GM23338 (cell line): ENCODE measurements around the gene UBE2D1. TPM values are rescaled to one million over a fixed set of nuclear protein-coding genes. Genes with fewer than 3 reads are reported as not detected.

Experiments used
- ATAC-seq: fragments of 200-7000 bp; cut with Tn5 transposase; 3 replicates; pipeline ENCODE4 v1.9.1; 2020
- DNase-seq: peaks from one replicate; pipeline ENCODE4 v3.0.0-alpha.2; 2015; ENCODE audit warnings: low spot score
- H2AFZ ChIP-seq: fragments of 200-600 bp; sonication (generic); 2 replicates; pipeline ENCODE4 v1.8.0; 2016; ENCODE audit warnings: antibody characterized with exemption, mild to moderate bottlenecking, moderate library complexity
- H3F3A ChIP-seq: fragments of 200-600 bp; sonication (generic); replicated peaks from 2 replicates; pipeline ENCODE4 v1.8.0; 2017; ENCODE audit warnings: antibody characterized with exemption, mixed run types, low read depth
- H3K27ac ChIP-seq: fragments of 200-600 bp; sonication (generic); 2 replicates; pipeline ENCODE4 v1.6.1; 2016; ENCODE audit warnings: low read depth
- H3K27me3 ChIP-seq: fragments of 200-600 bp; sonication (generic); 2 replicates; pipeline ENCODE4 v1.8.0; 2016; ENCODE audit warnings: mild to moderate bottlenecking, mixed run types, moderate library complexity; ENCODE audit not compliant: insufficient read depth
- H3K36me3 ChIP-seq: fragments of 200-600 bp; sonication (generic); 2 replicates; pipeline ENCODE4 v1.8.0; 2016; ENCODE audit warnings: mild to moderate bottlenecking; ENCODE audit not compliant: insufficient read depth
- H3K4me1 ChIP-seq: fragments of 200-600 bp; sonication (generic); 2 replicates; pipeline ENCODE4 v1.8.0; 2016; ENCODE audit warnings: mild to moderate bottlenecking, moderate library complexity; ENCODE audit not compliant: insufficient read depth
- H3K4me2 ChIP-seq: fragments of 200-600 bp; sonication (generic); 2 replicates; pipeline ENCODE4 v1.7.1; 2017; ENCODE audit warnings: mixed run types
- H3K4me3 ChIP-seq: fragments of 200-600 bp; sonication (generic); 2 replicates; pipeline ENCODE4 v1.6.1; 2016; ENCODE audit warnings: mixed run types
- H3K79me2 ChIP-seq: fragments of 200-600 bp; sonication (generic); replicated peaks from 2 replicates; pipeline ENCODE4 v1.8.0; 2017; ENCODE audit warnings: mild to moderate bottlenecking; ENCODE audit not compliant: insufficient read depth
- H3K9me2 ChIP-seq: fragments of 200-600 bp; sonication (generic); 2 replicates; pipeline ENCODE4 v1.8.0; 2017; ENCODE audit not compliant: insufficient read depth
- H4K20me1 ChIP-seq: fragments of 200-600 bp; sonication (generic); replicated peaks from 2 replicates; pipeline ENCODE4 v1.8.0; 2017; ENCODE audit warnings: mild to moderate bottlenecking; ENCODE audit not compliant: insufficient read depth
- H3K27ac Mint-ChIP-seq: 2 replicates; pipeline ENCODE4 v1.8.0; 2020; ENCODE audit warnings: inconsistent platforms, mild to moderate bottlenecking, moderate library complexity, mixed read lengths
- H3K27me3 Mint-ChIP-seq: 3 replicates; pipeline ENCODE4 v1.8.0; 2022; ENCODE audit warnings: low read depth, mild to moderate bottlenecking, moderate library complexity, mixed read lengths, inconsistent platforms; ENCODE audit not compliant: insufficient read depth, poor library complexity
- H3K36me3 Mint-ChIP-seq: 3 replicates; pipeline ENCODE4 v1.8.0; 2021; ENCODE audit warnings: low read depth, mild to moderate bottlenecking, inconsistent platforms, moderate library complexity, mixed read lengths
- H3K4me1 Mint-ChIP-seq: 3 replicates; pipeline ENCODE4 v1.8.0; 2020; ENCODE audit warnings: mild to moderate bottlenecking, inconsistent platforms, mixed read lengths
- H3K4me3 Mint-ChIP-seq: 3 replicates; pipeline ENCODE4 v1.8.0; 2021; ENCODE audit warnings: moderate library complexity, mild to moderate bottlenecking, inconsistent platforms, mixed read lengths
- H3K9me3 Mint-ChIP-seq: 3 replicates; pipeline ENCODE4 v1.8.0; 2020; ENCODE audit warnings: moderate library complexity, mild to moderate bottlenecking, inconsistent platforms, mixed read lengths
- CREB1 ChIP-seq: fragments of 250-450 bp; sonication (Bioruptor Pico); IDR thresholded peaks from 2 replicates; pipeline ENCODE4 v1.5.0; 2020; ENCODE audit warnings: low read depth, mild to moderate bottlenecking, moderate library complexity
- CTCF ChIP-seq, 2 experiments: fragments of 200-600 bp in 1 of 2; sonication (generic) in 1 of 2; conservative IDR thresholded peaks; 2 replicates each; pipeline versions ENCODE4 v1.5.1 to v1.6.1; 2016 to 2017; ENCODE audit warnings: antibody characterized with exemption in 2 of 2, low read depth in 2 of 2, mild to moderate bottlenecking in 2 of 2, moderate library complexity in 1 of 2
- ETS1 ChIP-seq: IDR thresholded peaks from 2 replicates; pipeline ENCODE4 v1.6.1; 2016; ENCODE audit warnings: antibody characterized with exemption
- EZH2 ChIP-seq: fragments of 200-600 bp; sonication (generic); IDR thresholded peaks from one replicate; pipeline ENCODE4 v1.8.0; 2017; ENCODE audit warnings: antibody characterized with exemption, mild to moderate bottlenecking, low read depth; ENCODE audit not compliant: unreplicated experiment
- EZH2phosphoT487 ChIP-seq: fragments of 200-600 bp; sonication (generic); IDR thresholded peaks from one replicate; pipeline ENCODE4 v1.8.1; 2018; ENCODE audit warnings: antibody characterized with exemption; ENCODE audit not compliant: unreplicated experiment
- JUNB ChIP-seq: IDR thresholded peaks from one replicate; pipeline ENCODE4 v1.6.1; 2016; ENCODE audit warnings: antibody characterized with exemption; ENCODE audit not compliant: unreplicated experiment
- NANOG ChIP-seq: IDR thresholded peaks from 2 replicates; pipeline ENCODE4 v1.6.1; 2016; ENCODE audit warnings: antibody characterized with exemption, borderline replicate concordance
- POLR2AphosphoS5 ChIP-seq: IDR thresholded peaks from 2 replicates; pipeline ENCODE4 v1.6.1; 2016; ENCODE audit warnings: antibody characterized with exemption, low read depth
- REST ChIP-seq: IDR thresholded peaks from one replicate; pipeline ENCODE4 v1.6.1; 2018; ENCODE audit warnings: antibody characterized with exemption; ENCODE audit not compliant: unreplicated experiment
- STAT1 ChIP-seq: IDR thresholded peaks from one replicate; pipeline ENCODE4 v1.6.1; 2016; ENCODE audit warnings: antibody characterized with exemption; ENCODE audit not compliant: unreplicated experiment
- ZNF114 ChIP-seq: fragments of 250-450 bp; sonication (Bioruptor Pico); IDR thresholded peaks from 2 replicates; pipeline ENCODE4 v1.5.0; 2020; ENCODE audit warnings: mild to moderate bottlenecking, moderate library complexity
- ZNF331 ChIP-seq: fragments of 250-450 bp; sonication (Bioruptor Pico); IDR thresholded peaks from 2 replicates; pipeline ENCODE4 v1.5.0; 2020; ENCODE audit warnings: low read depth, mild to moderate bottlenecking, moderate library complexity
- polyA plus RNA-seq: library from polyadenylated mRNA; unstranded; fragments of >200 nt; fragmentation: Nextera tagmentation; extraction: Ambion mirVana; gene quantifications from 2 replicates; pipeline ENCODE4 v1.2.1, GENCODE V29; 2016
- total RNA-seq: library from RNA; depleted of rRNA; stranded (reverse); fragments of >200 nt; shearing (Covaris generic); gene quantifications from 2 replicates; pipeline ENCODE4 v1.2.3, GENCODE V29; 2014
- TF ChIP-seq, protein P1 (sequence below): fragments of 250-450 bp; sonication (Bioruptor Pico); IDR thresholded peaks from 2 replicates; pipeline ENCODE4 v1.5.0; 2020; ENCODE audit warnings: mild to moderate bottlenecking, moderate library complexity

UBE2D1 gene
- total and polyA plus RNA-seq, 2 experiments from 2014 or later: 39.5 to 64.9 TPM

GRCh38 chr10:58352956-58353610, 18.3 kb downstream of the UBE2D1 start:
- DNase-seq: no peak
- Histone ChIP-seq H3K4me3 (no peak overlapping the region), H2AFZ (no peak overlapping the region), H3K9me2 (no peaks in the 10 kb centered on the region), H3K27me3 (no peaks in the 10 kb centered on the region), H3F3A (no peaks in the 10 kb centered on the region), H3K27ac (no peak overlapping the region), H3K79me2 (peaks cover 95% of the 10 kb centered on the region), H3K4me1 (peaks cover 27% of the 10 kb centered on the region), H3K36me3 (no peaks in the 10 kb centered on the region), H4K20me1 (peaks cover 6% of the 10 kb centered on the region; the same call in 1 of the 2 replicates), H3K4me2 (no peak overlapping the region)
- Mint-ChIP-seq H3K27me3 (no peaks in the 10 kb centered on the region), H3K4me1 (peaks cover 32% of the 10 kb centered on the region), H3K9me3 (no peaks in the 10 kb centered on the region), H3K4me3 (no peak overlapping the region), H3K36me3 (no peaks in the 10 kb centered on the region), H3K27ac (no peak overlapping the region)
- TF ChIP-seq REST: no peak
- no peak for TF ChIP-seq ZNF331
- no peak for TF ChIP-seq NANOG
- TF ChIP-seq EZH2: no peak
- TF ChIP-seq EZH2phosphoT487: no peak
- TF ChIP-seq STAT1: no peak
- no peak for TF ChIP-seq POLR2AphosphoS5
- no peak for TF ChIP-seq CREB1
- no peak for TF ChIP-seq ETS1
- TF ChIP-seq, protein P1, sequence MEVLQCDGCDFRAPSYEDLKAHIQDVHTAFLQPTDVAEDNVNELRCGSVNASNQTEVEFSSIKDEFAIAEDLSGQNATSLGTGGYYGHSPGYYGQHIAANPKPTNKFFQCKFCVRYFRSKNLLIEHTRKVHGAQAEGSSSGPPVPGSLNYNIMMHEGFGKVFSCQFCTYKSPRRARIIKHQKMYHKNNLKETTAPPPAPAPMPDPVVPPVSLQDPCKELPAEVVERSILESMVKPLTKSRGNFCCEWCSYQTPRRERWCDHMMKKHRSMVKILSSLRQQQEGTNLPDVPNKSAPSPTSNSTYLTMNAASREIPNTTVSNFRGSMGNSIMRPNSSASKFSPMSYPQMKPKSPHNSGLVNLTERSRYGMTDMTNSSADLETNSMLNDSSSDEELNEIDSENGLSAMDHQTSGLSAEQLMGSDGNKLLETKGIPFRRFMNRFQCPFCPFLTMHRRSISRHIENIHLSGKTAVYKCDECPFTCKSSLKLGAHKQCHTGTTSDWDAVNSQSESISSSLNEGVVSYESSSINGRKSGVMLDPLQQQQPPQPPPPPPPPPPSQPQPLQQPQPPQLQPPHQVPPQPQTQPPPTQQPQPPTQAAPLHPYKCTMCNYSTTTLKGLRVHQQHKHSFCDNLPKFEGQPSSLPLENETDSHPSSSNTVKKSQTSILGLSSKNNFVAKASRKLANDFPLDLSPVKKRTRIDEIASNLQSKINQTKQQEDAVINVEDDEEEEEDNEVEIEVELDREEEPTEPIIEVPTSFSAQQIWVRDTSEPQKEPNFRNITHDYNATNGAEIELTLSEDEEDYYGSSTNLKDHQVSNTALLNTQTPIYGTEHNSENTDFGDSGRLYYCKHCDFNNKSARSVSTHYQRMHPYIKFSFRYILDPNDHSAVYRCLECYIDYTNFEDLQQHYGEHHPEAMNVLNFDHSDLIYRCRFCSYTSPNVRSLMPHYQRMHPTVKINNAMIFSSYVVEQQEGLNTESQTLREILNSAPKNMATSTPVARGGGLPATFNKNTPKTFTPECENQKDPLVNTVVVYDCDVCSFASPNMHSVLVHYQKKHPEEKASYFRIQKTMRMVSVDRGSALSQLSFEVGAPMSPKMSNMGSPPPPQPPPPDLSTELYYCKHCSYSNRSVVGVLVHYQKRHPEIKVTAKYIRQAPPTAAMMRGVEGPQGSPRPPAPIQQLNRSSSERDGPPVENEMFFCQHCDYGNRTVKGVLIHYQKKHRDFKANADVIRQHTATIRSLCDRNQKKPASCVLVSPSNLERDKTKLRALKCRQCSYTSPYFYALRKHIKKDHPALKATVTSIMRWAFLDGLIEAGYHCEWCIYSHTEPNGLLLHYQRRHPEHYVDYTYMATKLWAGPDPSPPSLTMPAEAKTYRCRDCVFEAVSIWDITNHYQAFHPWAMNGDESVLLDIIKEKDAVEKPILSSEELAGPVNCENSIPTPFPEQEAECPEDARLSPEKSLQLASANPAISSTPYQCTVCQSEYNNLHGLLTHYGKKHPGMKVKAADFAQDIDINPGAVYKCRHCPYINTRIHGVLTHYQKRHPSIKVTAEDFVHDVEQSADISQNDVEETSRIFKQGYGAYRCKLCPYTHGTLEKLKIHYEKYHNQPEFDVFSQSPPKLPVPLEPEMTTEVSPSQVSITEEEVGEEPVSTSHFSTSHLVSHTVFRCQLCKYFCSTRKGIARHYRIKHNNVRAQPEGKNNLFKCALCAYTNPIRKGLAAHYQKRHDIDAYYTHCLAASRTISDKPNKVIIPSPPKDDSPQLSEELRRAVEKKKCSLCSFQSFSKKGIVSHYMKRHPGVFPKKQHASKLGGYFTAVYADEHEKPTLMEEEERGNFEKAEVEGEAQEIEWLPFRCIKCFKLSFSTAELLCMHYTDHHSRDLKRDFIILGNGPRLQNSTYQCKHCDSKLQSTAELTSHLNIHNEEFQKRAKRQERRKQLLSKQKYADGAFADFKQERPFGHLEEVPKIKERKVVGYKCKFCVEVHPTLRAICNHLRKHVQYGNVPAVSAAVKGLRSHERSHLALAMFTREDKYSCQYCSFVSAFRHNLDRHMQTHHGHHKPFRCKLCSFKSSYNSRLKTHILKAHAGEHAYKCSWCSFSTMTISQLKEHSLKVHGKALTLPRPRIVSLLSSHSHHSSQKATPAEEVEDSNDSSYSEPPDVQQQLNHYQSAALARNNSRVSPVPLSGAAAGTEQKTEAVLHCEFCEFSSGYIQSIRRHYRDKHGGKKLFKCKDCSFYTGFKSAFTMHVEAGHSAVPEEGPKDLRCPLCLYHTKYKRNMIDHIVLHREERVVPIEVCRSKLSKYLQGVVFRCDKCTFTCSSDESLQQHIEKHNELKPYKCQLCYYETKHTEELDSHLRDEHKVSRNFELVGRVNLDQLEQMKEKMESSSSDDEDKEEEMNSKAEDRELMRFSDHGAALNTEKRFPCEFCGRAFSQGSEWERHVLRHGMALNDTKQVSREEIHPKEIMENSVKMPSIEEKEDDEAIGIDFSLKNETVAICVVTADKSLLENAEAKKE (CRISPR knock-in tag): no peak
- TF ChIP-seq ZNF114: no peak
- TF ChIP-seq JUNB: no peak
- no peak for TF ChIP-seq CTCF (conservative IDR thresholded peaks at IDR 0.05; ENCODE audit: low read depth in 2 of 2)
- ATAC-seq: no peak
